H1 (cell line): Measurements from ENCODE around the gene CUTC. TPM values are rescaled to one million over a fixed set of nuclear protein-coding genes. Genes with fewer than 3 reads are reported as not detected.
A peak's percentile ranks its signal among the peaks of the same experiment; 100 is the strongest.

ENCODE experiments used
- CTCF ChIA-PET: fragments of 300-600 bp; sonication (Branson Sonifier 250); formaldehyde crosslinking; loops from one replicate; lab custom pipeline; 2021; ENCODE audit not compliant: partially characterized antibody; lab: Charles Lee
- POLR2A ChIA-PET: fragments of 300-600 bp; sonication (Branson Sonifier 250); formaldehyde crosslinking; loops from one replicate; lab custom pipeline; 2021; ENCODE audit warnings: inconsistent platforms; ENCODE audit not compliant: partially characterized antibody; lab: Charles Lee
- DNase-seq, 2 experiments: peaks; one replicate each; pipeline versions ENCODE4 v3.0.0 to v3.0.0-alpha.2; 2010 to 2022; ENCODE audit warnings: low spot score in 2 of 2, low read depth in 1 of 2, mixed read lengths in 1 of 2
- FAIRE-seq: peaks from 2 replicates; lab custom pipeline; 2011; peaks lifted over from hg19 to GRCh38; lab: Jason Lieb, UNC
- H2AFZ ChIP-seq: 2 replicates; pipeline ENCODE4 v1.8.1; 2012; ENCODE audit warnings: low read length, inconsistent platforms
- H2AK5ac ChIP-seq: 2 replicates; pipeline ENCODE4 v1.6.1; 2013; ENCODE audit warnings: low read depth, low read length
- H2BK120ac ChIP-seq: replicated peaks from 2 replicates; pipeline ENCODE3; 2013; ENCODE audit warnings: low read depth, low read length, inconsistent platforms
- H2BK12ac ChIP-seq: 2 replicates; pipeline ENCODE4 v1.6.1; 2013; ENCODE audit warnings: low read depth, low read length
- H2BK15ac ChIP-seq: 2 replicates; pipeline ENCODE4 v1.6.1; 2013; ENCODE audit warnings: low read length
- H2BK20ac ChIP-seq: 2 replicates; pipeline ENCODE4 v1.6.1; 2013; ENCODE audit warnings: low read length
- H2BK5ac ChIP-seq: 2 replicates; pipeline ENCODE4 v1.6.1; 2013; ENCODE audit warnings: low read depth, low read length
- H3K14ac ChIP-seq: 2 replicates; pipeline ENCODE4 v1.6.1; 2013; ENCODE audit warnings: inconsistent platforms; ENCODE audit not compliant: insufficient read length
- H3K18ac ChIP-seq: 2 replicates; pipeline ENCODE4 v1.6.1; 2013; ENCODE audit warnings: low read length; ENCODE audit errors: extremely low read depth
- H3K23ac ChIP-seq: 2 replicates; pipeline ENCODE4 v1.6.1; 2013; ENCODE audit warnings: inconsistent platforms; ENCODE audit not compliant: insufficient read length
- H3K23me2 ChIP-seq: 2 replicates; pipeline ENCODE4 v1.6.1; 2013; ENCODE audit warnings: low read depth, low read length
- H3K27ac ChIP-seq: 2 replicates; pipeline ENCODE4 v1.6.1; 2011; ENCODE audit warnings: low read depth, low read length, inconsistent platforms
- H3K27me3 ChIP-seq, 4 experiments: replicated peaks in 1 of 4; 1 replicate in 1 of 4; 2 replicates in 3 of 4; pipeline versions ENCODE4 v1.6.1 to v1.8.1; 2011 to 2013; ENCODE audit warnings: low read length in 3 of 4, mild to moderate bottlenecking in 3 of 4, inconsistent platforms in 2 of 4, mixed read lengths in 2 of 4, moderate library complexity in 1 of 4; ENCODE audit not compliant: control insufficient read depth in 3 of 4, insufficient read depth in 3 of 4; ENCODE audit errors: extremely low read depth in 1 of 4
- H3K36me3 ChIP-seq, 4 experiments: 2 replicates each; pipeline versions ENCODE4 v1.6.1 to v1.8.1; 2011 to 2013; ENCODE audit warnings: mild to moderate bottlenecking in 4 of 4, low read length in 3 of 4, moderate library complexity in 2 of 4, control low read depth in 1 of 4, inconsistent platforms in 1 of 4; ENCODE audit not compliant: insufficient read depth in 4 of 4, control insufficient read depth in 2 of 4
- H3K4ac ChIP-seq: replicated peaks from 2 replicates; pipeline ENCODE3; 2013; ENCODE audit warnings: low read length, low read depth, mixed read lengths, inconsistent platforms; ENCODE audit not compliant: insufficient read length
- H3K4me1 ChIP-seq, 4 experiments: replicated peaks in 1 of 4; 1 replicate in 1 of 4; 2 replicates in 3 of 4; pipeline versions ENCODE4 v1.6.1 to v1.8.1; 2011 to 2013; ENCODE audit warnings: low read length in 3 of 4, inconsistent platforms in 2 of 4, mixed read lengths in 1 of 4; ENCODE audit not compliant: insufficient read depth in 4 of 4, control insufficient read depth in 3 of 4
- H3K4me2 ChIP-seq, 2 experiments: 2 replicates each; pipeline versions ENCODE4 v1.6.1 to v1.8.1; 2011 to 2013; ENCODE audit warnings: low read depth in 2 of 2, low read length in 2 of 2, control low read depth in 1 of 2, inconsistent platforms in 1 of 2, mild to moderate bottlenecking in 1 of 2; ENCODE audit not compliant: insufficient read depth in 1 of 2
- H3K4me3 ChIP-seq, 4 experiments: fragments of 200-600, 300-600 bp in 1 of 4; sonication (generic), shearing (Covaris generic), sonication (Bioruptor Twin) in 1 of 4; 2 replicates each; pipeline versions ENCODE4 v1.5.1 to v1.8.1; 2011 to 2016; ENCODE audit warnings: low read length in 4 of 4, low read depth in 3 of 4, control low read depth in 2 of 4, inconsistent platforms in 2 of 4, mild to moderate bottlenecking in 2 of 4, mixed read lengths in 1 of 4, moderate library complexity in 1 of 4; ENCODE audit not compliant: insufficient read depth in 2 of 4; ENCODE audit errors: extremely low read depth in 1 of 4
- H3K56ac ChIP-seq: replicated peaks from 2 replicates; pipeline ENCODE3; 2013; ENCODE audit warnings: low read depth, mild to moderate bottlenecking, mixed read lengths, low read length, inconsistent platforms; ENCODE audit not compliant: insufficient read length
- H3K79me1 ChIP-seq: 2 replicates; pipeline ENCODE4 v1.6.1; 2013; ENCODE audit warnings: low read depth, low read length, control low read depth
- H3K79me2 ChIP-seq, 2 experiments: 2 replicates each; pipeline versions ENCODE4 v1.6.1 to v1.8.1; 2012 to 2013; ENCODE audit warnings: low read length in 2 of 2, mild to moderate bottlenecking in 2 of 2, inconsistent platforms in 1 of 2; ENCODE audit not compliant: insufficient read depth in 2 of 2, control insufficient read depth in 1 of 2
- H3K9ac ChIP-seq, 4 experiments: replicated peaks in 1 of 4; 1 replicate in 1 of 4; 2 replicates in 3 of 4; pipeline versions ENCODE4 v1.6.1 to v1.8.1; 2011 to 2013; ENCODE audit warnings: low read depth in 3 of 4, low read length in 3 of 4, control low read depth in 2 of 4, mild to moderate bottlenecking in 2 of 4, moderate library complexity in 2 of 4, inconsistent platforms in 1 of 4; ENCODE audit errors: extremely low read depth in 1 of 4
- H3K9me3 ChIP-seq, 2 experiments: 2 replicates each; pipeline versions ENCODE4 v1.6.1 to v1.8.1; 2012 to 2013; ENCODE audit warnings: mild to moderate bottlenecking in 2 of 2, moderate library complexity in 2 of 2, control low read depth in 1 of 2, inconsistent platforms in 1 of 2, low read depth in 1 of 2, low read length in 1 of 2, mixed read lengths in 1 of 2; ENCODE audit not compliant: insufficient read depth in 2 of 2
- H4K20me1 ChIP-seq, 2 experiments: replicated peaks in 1 of 2; 2 replicates each; pipeline versions ENCODE3 to v1.8.1; 2011 to 2013; ENCODE audit warnings: inconsistent platforms in 2 of 2, low read length in 2 of 2, mild to moderate bottlenecking in 1 of 2; ENCODE audit not compliant: insufficient read depth in 2 of 2, control insufficient read depth in 1 of 2
- H4K5ac ChIP-seq: 2 replicates; pipeline ENCODE4 v1.6.1; 2013; ENCODE audit warnings: low read length, low read depth, mixed read lengths, inconsistent platforms; ENCODE audit not compliant: insufficient read length
- H4K8ac ChIP-seq: 2 replicates; pipeline ENCODE4 v1.8.0; 2013; ENCODE audit warnings: mild to moderate bottlenecking, moderate library complexity, low read length, inconsistent platforms; ENCODE audit not compliant: insufficient read depth; ENCODE audit errors: extremely low read depth
- H4K91ac ChIP-seq: replicated peaks from 2 replicates; pipeline ENCODE3; 2013; ENCODE audit warnings: low read length, mixed read lengths, inconsistent platforms; ENCODE audit not compliant: insufficient read length
- FOSL1 ChIP-seq: IDR thresholded peaks from 2 replicates; pipeline ENCODE4 v1.6.1; 2011; ENCODE audit warnings: mild to moderate bottlenecking, low read depth, low read length, moderate library complexity; ENCODE audit not compliant: insufficient read depth
- KDM4A ChIP-seq: IDR thresholded peaks from one replicate; pipeline ENCODE4 v1.7.1; 2012; ENCODE audit warnings: low read depth, mild to moderate bottlenecking, moderate library complexity, low read length, inconsistent platforms; ENCODE audit not compliant: severe bottlenecking
- PHF8 ChIP-seq: fragments of 200-600 bp; sonication (generic); conservative IDR thresholded peaks from 2 replicates; pipeline ENCODE4 v1.7.1; 2012; ENCODE audit warnings: low read depth, mild to moderate bottlenecking, inconsistent platforms, low read length, moderate library complexity
- POLR2AphosphoS5 ChIP-seq: IDR thresholded peaks from 2 replicates; pipeline ENCODE4 v1.6.1; 2011; ENCODE audit warnings: low read depth, low read length
- SP4 ChIP-seq: IDR thresholded peaks from 2 replicates; pipeline ENCODE4 v1.6.1; 2012; ENCODE audit warnings: low read length, inconsistent platforms
- SRF ChIP-seq: IDR thresholded peaks from 2 replicates; pipeline ENCODE4 v1.6.1; 2011; ENCODE audit warnings: mild to moderate bottlenecking, low read depth, low read length, moderate library complexity
- SUZ12 ChIP-seq: fragments of 200-600 bp; sonication (generic); IDR thresholded peaks from 2 replicates; pipeline ENCODE4 v1.6.1; 2012; ENCODE audit warnings: mild to moderate bottlenecking, inconsistent platforms, low read length, moderate library complexity, mixed read lengths
- YY1 ChIP-seq: IDR thresholded peaks from 2 replicates; pipeline ENCODE4 v1.6.1; 2011; ENCODE audit warnings: low read depth, mild to moderate bottlenecking, low read length
- whole genome bisulfite sequencing, 2 experiments: shearing (Covaris generic) in 1 of 2; methylation state at CpG; one replicate each; pipeline versions ENCODE4 v1.1.6 to v1.1.7; 2013 to 2015; ENCODE audit warnings: low lambda C conversion rate in 2 of 2, mixed read lengths in 2 of 2, inconsistent platforms in 1 of 2, low coverage in 1 of 2, missing lambda C conversion rate in 1 of 2; ENCODE audit not compliant: insufficient replicate concordance in 2 of 2, insufficient coverage in 1 of 2, insufficient read length in 1 of 2; ENCODE audit errors: extremely low coverage in 1 of 2, missing lambda C conversion rate in 1 of 2; 5-methylcytosine and 5-hydroxymethylcytosine counted together
- polyA plus RNA-seq, 7 experiments: library from polyadenylated mRNA; depleted of rRNA in 3 of 7; stranded (reverse) in 5 of 7; unstranded in 2 of 7; fragments of >200 nt in 5 of 7; fragments of 200-250 nt in 2 of 7; gene quantifications; 1 replicate in 5 of 7; 2 replicates in 1 of 7; 4 replicates in 1 of 7; pipeline versions ENCODE4 v1.2.1 to v1.2.3, GENCODE V29; 2011 to 2013; ENCODE audit warnings: missing spikeins in 2 of 7, mixed read lengths in 2 of 7
- total RNA-seq: library from RNA; stranded (reverse); fragmentation: NEBNext Ultra II Directional; extraction: Animal tissue kit (Norgen Biotek cat#: 25700); gene quantifications from 2 replicates; pipeline ENCODE4 v1.2.1, GENCODE V29; 2021
- TF ChIP-seq, protein P1 (sequence below): IDR thresholded peaks from 2 replicates; pipeline ENCODE4 v1.6.1; 2012; ENCODE audit warnings: low read length, inconsistent platforms

CUTC gene
- total and polyA plus RNA-seq, 2 of the 8 experiments (the other 6 are each of a cell fraction or from before 2014, with no cell fraction given): 25.3 to 25.6 TPM

DNA sequence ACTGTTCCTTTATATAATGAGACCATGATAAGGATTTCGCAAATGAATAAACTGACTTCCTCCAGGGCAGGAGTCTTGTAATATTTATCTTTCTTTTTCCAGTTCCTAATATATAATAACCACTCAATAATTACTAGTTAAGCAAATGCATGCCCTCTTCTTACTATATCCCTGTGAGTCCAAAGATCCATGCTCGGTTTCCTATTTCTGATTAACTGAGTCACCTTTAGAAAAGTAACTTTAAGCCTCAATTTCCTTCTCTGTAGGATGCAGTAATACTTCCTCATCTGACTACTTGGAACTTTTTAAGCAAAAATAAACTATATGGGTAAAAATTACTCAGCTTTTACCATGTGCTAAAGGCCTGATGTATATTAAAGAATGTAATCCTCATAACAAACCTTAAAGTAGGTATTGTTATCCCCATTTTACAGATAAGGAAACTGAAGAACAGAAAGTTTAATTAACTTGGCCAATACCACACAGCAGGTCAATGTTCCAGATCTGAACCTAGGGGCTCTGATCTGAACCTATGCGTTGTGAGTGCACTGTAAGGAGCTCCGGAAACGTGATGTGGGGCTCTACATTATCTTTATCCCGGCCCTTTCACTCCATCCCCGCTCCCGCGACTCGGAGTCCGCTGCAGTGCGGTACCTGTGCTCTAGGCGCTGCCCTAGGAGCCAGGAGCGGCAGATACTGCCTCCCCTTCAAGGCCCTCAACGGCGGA is 565 bp upstream of the CUTC start:
- H3K36me3 ChIP-seq: peaks cover 2 to 17% (median 10%) of the 10 kb centered on the region in 4 experiments; a peak in 7 of 8 replicates
- peak overlapping the region; percentile 91 to 97 (median 93) for H3K4me3 ChIP-seq
- H4K5ac ChIP-seq: peak overlapping the region; percentile 99
- peak overlapping the region; percentile 98; the same call in 1 of the 2 replicates for H4K8ac ChIP-seq
- peak overlapping the region; percentile 80 for H3K18ac ChIP-seq
- POLR2A ChIA-PET: interaction anchor here (0.8 to 2.6 kb wide), 13 partner anchors 9 to 498 kb away, joined by 3 to 11 read pairs (median 6); partner anchors contain the start of genes CHUK, ENTPD7 and GOT1
- H3K4ac ChIP-seq: no peak overlapping the region
- peaks cover 2% of the 10 kb centered on the region; the same call in 1 of the 2 replicates for H3K79me1 ChIP-seq
- H2BK5ac ChIP-seq: peak overlapping the region; percentile 89
- H2BK20ac ChIP-seq: 0 out of 2 replicates have a peak overlapping the region, but pooled peaks have one; percentile 32
- no peaks in the 10 kb centered on the region for H4K20me1 ChIP-seq
- DNase-seq (no peak), FAIRE-seq (no peak)
- no peak overlapping the region for H3K14ac ChIP-seq
- 7% methylated on average over 16 of the region's 16 CpGs; no CpG with 5 or more reads in 1 of the 2 experiments for WGBS, 2 experiments
- H3K56ac ChIP-seq: peak overlapping the region; percentile 19
- peak overlapping the region; percentile 31; the same call in 1 of the 2 replicates for H2AFZ ChIP-seq
- peak overlapping the region; percentile 79 to 87 (median 84) for H3K9ac ChIP-seq
- no peak overlapping the region for H2BK12ac ChIP-seq
- no peak overlapping the region for H3K23ac ChIP-seq
- H4K91ac ChIP-seq: peak overlapping the region; percentile 96
- no peaks in the 10 kb centered on the region for H3K9me3 ChIP-seq
- no peaks in the 10 kb centered on the region for H3K27me3 ChIP-seq
- no peaks in the 10 kb centered on the region for H3K23me2 ChIP-seq
- peaks cover 0 to 22% of the 10 kb centered on the region in 2 experiments; a peak in 2 of 4 replicates for H3K79me2 ChIP-seq
- CTCF ChIA-PET: interaction anchor here (0.8 to 1.5 kb wide), 5 partner anchors 10 to 295 kb away, joined by 3 to 8 read pairs (median 3); no protein-coding TSS in a partner anchor
- H3K4me2 ChIP-seq: peak overlapping the region; percentile 64 to 67
- H2BK15ac ChIP-seq: no peak overlapping the region
- H2BK120ac ChIP-seq: no peak overlapping the region
- H3K4me1 ChIP-seq: no peaks in the 10 kb centered on the region
- no peak overlapping the region for H2AK5ac ChIP-seq
- peak overlapping the region; percentile 67 for H3K27ac ChIP-seq
- TF ChIP-seq PHF8 (0 out of 2 replicates have a peak, but pooled peaks have one; percentile 44), SRF (no peak), SUZ12 (no peak), SP4 (no peak), FOSL1 (no peak), YY1 (no peak), KDM4A (peak; percentile 60), POLR2AphosphoS5 (no peak)
- TF ChIP-seq, protein P1, sequence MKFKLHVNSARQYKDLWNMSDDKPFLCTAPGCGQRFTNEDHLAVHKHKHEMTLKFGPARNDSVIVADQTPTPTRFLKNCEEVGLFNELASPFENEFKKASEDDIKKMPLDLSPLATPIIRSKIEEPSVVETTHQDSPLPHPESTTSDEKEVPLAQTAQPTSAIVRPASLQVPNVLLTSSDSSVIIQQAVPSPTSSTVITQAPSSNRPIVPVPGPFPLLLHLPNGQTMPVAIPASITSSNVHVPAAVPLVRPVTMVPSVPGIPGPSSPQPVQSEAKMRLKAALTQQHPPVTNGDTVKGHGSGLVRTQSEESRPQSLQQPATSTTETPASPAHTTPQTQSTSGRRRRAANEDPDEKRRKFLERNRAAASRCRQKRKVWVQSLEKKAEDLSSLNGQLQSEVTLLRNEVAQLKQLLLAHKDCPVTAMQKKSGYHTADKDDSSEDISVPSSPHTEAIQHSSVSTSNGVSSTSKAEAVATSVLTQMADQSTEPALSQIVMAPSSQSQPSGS: no peak
